Gastrocnemius medialis (tissue), 4 donors: ENCODE results near the gene EIF4H. TPM values are rescaled to one million over a fixed set of nuclear protein-coding genes. Genes with fewer than 3 reads are reported as not detected.

ENCODE experiments used
- ATAC-seq, 2 donors: fragments of 150-250 bp; one replicate each; pipeline ENCODE4 v1.9.1; 2016
- DNase-seq, 2 donors: peaks; one replicate each; pipeline ENCODE4 v3.0.0-alpha.2; 2019
- H3K27ac ChIP-seq, 4 donors: fragments of 200-600 bp; sonication (generic); 1 replicate in 1 of 4; 2 replicates in 3 of 4; pipeline ENCODE4 v1.5.1; 2016 to 2018; ENCODE audit warnings: mild to moderate bottlenecking in 2 of 4, moderate library complexity in 1 of 4
- H3K27me3 ChIP-seq, 3 donors: fragments of 200-600 bp; sonication (generic) in 2 of 3; 1 replicate in 1 of 3; 2 replicates in 2 of 3; pipeline versions ENCODE4 v1.5.1 to v1.6.0; 2016 to 2019; ENCODE audit warnings: mild to moderate bottlenecking in 1 of 3, moderate library complexity in 1 of 3
- H3K36me3 ChIP-seq, 2 donors: fragments of 200-600 bp; sonication (generic) in 1 of 2; one replicate each; pipeline ENCODE4 v1.5.1; 2017 to 2018
- H3K4me1 ChIP-seq, 2 donors: fragments of 200-600 bp; sonication (generic) in 1 of 2; one replicate each; pipeline ENCODE4 v1.5.1; 2016 to 2017; ENCODE audit warnings: mild to moderate bottlenecking in 2 of 2
- H3K4me3 ChIP-seq, 4 donors: fragments of 200-600 bp; sonication (generic) in 3 of 4; 1 replicate in 1 of 4; 2 replicates in 3 of 4; pipeline ENCODE4 v1.5.1; 2016 to 2019; ENCODE audit warnings: mild to moderate bottlenecking in 2 of 4
- H3K9me3 ChIP-seq, 3 donors: fragments of 200-600 bp; sonication (generic) in 2 of 3; 1 replicate in 1 of 3; 2 replicates in 2 of 3; pipeline ENCODE4 v1.5.1; 2016 to 2019
- CTCF ChIP-seq, 5 experiments: fragments of 450-650 bp in 3 of 5; fragments of 200-600 bp in 2 of 5; sonication (generic) in 2 of 5; IDR thresholded peaks in 4 of 5; conservative IDR thresholded peaks in 1 of 5; 1 replicate in 4 of 5; 2 replicates in 1 of 5; pipeline ENCODE4 v1.5.1; 2016 to 2019; ENCODE audit warnings: antibody characterized with exemption in 5 of 5, mild to moderate bottlenecking in 3 of 5, moderate library complexity in 3 of 5
- POLR2A ChIP-seq, 2 donors: fragments of 450-650 bp; IDR thresholded peaks; one replicate each; pipeline ENCODE4 v1.6.1; 2017; ENCODE audit warnings: antibody characterized with exemption in 2 of 2, mild to moderate bottlenecking in 2 of 2, moderate library complexity in 2 of 2
- in situ Hi-C, 4 donors: fragments of 200-750 bp; cut with MboI; loops; one replicate each; pipeline versions ENCODE4 v1.15.0 to v1.8.0; 2017; ENCODE audit warnings: low sequenced_read_pairs in 4 of 4
- intact Hi-C: fragments of 100-400 bp; cut with DNase I; formaldehyde crosslinking; loops from one replicate; pipeline ENCODE4 v1.15.1; 2023; ENCODE audit warnings: low total_unique reads
- total RNA-seq, 4 donors: library from RNA; depleted of rRNA; stranded (reverse); fragments of >200 nt; gene quantifications; one replicate each; pipeline versions ENCODE4 v1.1.0 to v1.2.3, GENCODE V29; 2016

EIF4H gene
- total RNA-seq, 4 donors from 2014 or later: 247 to 430 (median 309) TPM

GRCh38 chr7:74215921-74216320 lies 41.8 kb downstream of the EIF4H start:
- in situ Hi-C loops: no loop called here
- ATAC-seq: no peak

DNA sequence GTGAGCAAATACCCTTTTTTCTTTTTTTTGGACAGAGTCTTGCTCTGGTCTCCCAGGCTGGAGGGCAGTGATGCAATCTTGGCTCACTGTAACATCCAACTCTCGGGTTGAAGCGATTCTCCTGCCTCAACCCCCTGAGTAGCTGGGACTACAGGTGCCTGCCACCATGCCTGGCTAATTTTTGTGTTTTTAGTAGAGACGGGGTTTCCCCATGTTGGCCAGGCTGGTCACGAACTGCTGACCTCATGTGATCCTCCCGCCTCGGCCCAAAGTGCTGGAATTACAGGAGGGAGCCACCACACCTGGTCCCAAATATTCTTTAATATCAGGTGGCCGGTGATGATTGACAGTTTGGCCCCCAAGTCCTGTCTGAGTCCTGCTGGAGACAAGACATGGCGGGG lies 42.2 kb downstream of the EIF4H start:
- H3K36me3 ChIP-seq: no peaks in the 10 kb centered on the region
- H3K27ac ChIP-seq: no peak overlapping the region
- no peak overlapping the region for H3K4me3 ChIP-seq
- in situ Hi-C loops (no loop called here), intact Hi-C loops (no loop called here)
- no peaks in the 10 kb centered on the region for H3K9me3 ChIP-seq
- no peaks in the 10 kb centered on the region for H3K4me1 ChIP-seq
- ATAC-seq (no peak), DNase-seq (no peak)
- no peaks in the 10 kb centered on the region for H3K27me3 ChIP-seq
- TF ChIP-seq POLR2A (IDR thresholded peaks at IDR 0.05) (no peak), CTCF (IDR thresholded peaks at IDR 0.05 in 4 of 5, conservative IDR thresholded peaks at IDR 0.05 in 1 of 5) (no peak)

More at GRCh38 chr7:74215921-74216320, 41.8 kb downstream of the EIF4H start:
- intact Hi-C loops: no loop called here
- no peak for TF ChIP-seq POLR2A (IDR thresholded peaks at IDR 0.05)
- TF ChIP-seq CTCF (IDR thresholded peaks at IDR 0.05 in 4 of 5, conservative IDR thresholded peaks at IDR 0.05 in 1 of 5): no peak
- no peaks in the 10 kb centered on the region for H3K36me3 ChIP-seq
- H3K27me3 ChIP-seq: no peaks in the 10 kb centered on the region
- H3K4me1 ChIP-seq: no peaks in the 10 kb centered on the region
- no peaks in the 10 kb centered on the region for H3K9me3 ChIP-seq
- no peak overlapping the region for H3K4me3 ChIP-seq
- no peak overlapping the region for H3K27ac ChIP-seq
- no peak for DNase-seq

DNA sequence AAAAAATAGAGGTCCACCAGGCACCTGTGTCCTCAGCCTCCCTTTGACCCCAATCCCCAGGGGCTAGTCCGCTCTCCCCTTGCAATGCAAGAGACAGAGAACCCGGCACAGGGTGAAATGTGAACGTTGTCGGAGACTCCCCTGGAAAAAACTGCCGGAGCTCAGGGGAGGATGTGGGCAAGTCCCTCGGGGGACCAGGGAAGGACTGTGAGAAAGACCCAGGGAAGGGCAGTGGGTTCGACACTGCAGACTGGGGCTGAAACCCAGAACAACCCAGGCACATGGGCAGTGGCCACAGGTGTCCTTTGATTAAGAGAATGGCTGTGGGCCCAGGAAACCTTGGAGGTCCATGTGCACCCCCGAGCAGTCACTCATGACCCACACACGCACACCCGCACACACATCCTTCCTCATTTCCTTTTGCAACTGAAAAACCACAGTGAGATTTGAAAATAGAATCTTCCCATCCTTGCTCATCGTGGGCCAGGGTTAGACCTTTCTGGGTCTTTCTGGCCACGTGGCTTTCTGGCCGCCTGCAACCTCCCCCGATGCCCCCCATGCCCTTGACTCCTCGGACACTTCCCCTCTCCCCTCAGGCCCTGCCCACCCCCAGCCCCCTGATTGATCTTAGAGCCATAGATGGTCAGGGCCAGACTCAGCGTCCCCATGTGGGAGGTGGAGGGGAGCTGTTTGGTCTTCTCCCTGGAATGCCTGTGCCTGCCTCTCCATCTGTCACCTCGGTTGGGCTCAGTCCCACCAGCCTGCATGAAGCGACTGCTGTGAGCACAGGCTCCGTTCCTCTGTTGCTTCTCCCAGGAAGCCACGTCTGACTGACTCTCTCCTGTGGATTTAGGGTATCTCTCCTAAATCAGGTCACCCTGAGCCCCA lies 43.5 kb downstream of the EIF4H start:
- ATAC-seq (no peak), DNase-seq (no peak)
- intact Hi-C loops (no loop called here), in situ Hi-C loops (no loop called here)
- Histone ChIP-seq H3K4me1 (no peaks in the 10 kb centered on the region), H3K27ac (no peak overlapping the region), H3K9me3 (no peaks in the 10 kb centered on the region), H3K27me3 (no peaks in the 10 kb centered on the region), H3K4me3 (no peak overlapping the region), H3K36me3 (no peaks in the 10 kb centered on the region)
- TF ChIP-seq POLR2A (IDR thresholded peaks at IDR 0.05): no peak
- no peak for TF ChIP-seq CTCF (IDR thresholded peaks at IDR 0.05 in 4 of 5, conservative IDR thresholded peaks at IDR 0.05 in 1 of 5)

DNA sequence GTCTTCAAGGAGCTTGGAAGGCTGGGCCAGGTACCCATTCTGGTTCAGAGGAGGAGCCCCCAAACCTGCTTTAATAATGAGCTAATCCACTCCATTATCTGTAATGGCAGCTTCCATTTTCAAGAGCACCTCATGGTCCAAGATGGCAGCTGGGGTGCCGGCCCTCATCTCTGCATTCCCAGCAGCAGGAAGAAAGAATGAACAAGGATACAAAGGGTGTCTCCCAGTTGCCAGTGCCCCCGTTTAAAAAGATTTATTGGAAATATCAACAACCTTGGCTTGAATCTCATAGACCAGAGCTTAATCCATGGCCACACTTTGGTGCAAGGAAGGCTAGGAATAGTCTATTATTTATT lies 44.2 kb downstream of the EIF4H start:
- H3K4me1 ChIP-seq: no peaks in the 10 kb centered on the region
- intact Hi-C loops (no loop called here), in situ Hi-C loops (no loop called here)
- DNase-seq (no peak), ATAC-seq (no peak)
- H3K9me3 ChIP-seq: no peaks in the 10 kb centered on the region
- no peak overlapping the region for H3K4me3 ChIP-seq
- no peak for TF ChIP-seq POLR2A (IDR thresholded peaks at IDR 0.05)
- H3K27me3 ChIP-seq: no peaks in the 10 kb centered on the region
- H3K27ac ChIP-seq: no peak overlapping the region
- no peaks in the 10 kb centered on the region for H3K36me3 ChIP-seq

- Histone ChIP-seq H3K27ac (no peak overlapping the region), H3K27me3 (no peaks in the 10 kb centered on the region), H3K9me3 (no peaks in the 10 kb centered on the region), H3K4me3 (no peak overlapping the region), H3K4me1 (no peaks in the 10 kb centered on the region), H3K36me3 (no peaks in the 10 kb centered on the region)
- intact Hi-C loops: no loop called here
- DNase-seq (no peak), ATAC-seq (no peak)
- in situ Hi-C loops: no loop called here
- TF ChIP-seq CTCF (IDR thresholded peaks at IDR 0.05 in 4 of 5, conservative IDR thresholded peaks at IDR 0.05 in 1 of 5) (no peak), POLR2A (IDR thresholded peaks at IDR 0.05) (no peak)
Observed at GRCh38 chr7:74219416-74219815, 45.3 kb downstream of the EIF4H start.
